ENCODE data around the gene DCTN2. TPM values are rescaled to one million over a fixed set of nuclear protein-coding genes. Genes with fewer than 3 reads are reported as not detected.

The DCTN2 gene
- total RNA-seq, 2 experiments from 2014 or later: 39.6 TPM

- Histone ChIP-seq H3K4me3 (ENCODE audit: low read length) (no peak overlapping the region), H3K27me3 (ENCODE audit: control insufficient read depth in 1 of 2, insufficient read depth in 2 of 2, low read length in 2 of 2) (peaks cover 0 to 10% of the 10 kb centered on the region in 2 experiments), H3K36me3 (ENCODE audit: insufficient read depth, low read length) (no peaks in the 10 kb centered on the region), H3K27ac (ENCODE audit: low read depth in 1 of 2, low read length in 2 of 2) (no peak overlapping the region), H3K9me3 (ENCODE audit: control insufficient read depth in 1 of 2, insufficient read depth in 1 of 2, low read length in 2 of 2) (no peaks in the 10 kb centered on the region), H3K4me1 (ENCODE audit: insufficient read depth, low read length) (peaks cover 18% of the 10 kb centered on the region)
- Mint-ChIP-seq H3K27ac (no peak overlapping the region), H3K27me3 (peaks cover 15% of the 10 kb centered on the region), H3K36me3 (ENCODE audit: low read depth) (no peaks in the 10 kb centered on the region), H3K9me3 (no peaks in the 10 kb centered on the region), H3K4me3 (no peak overlapping the region), H3K4me1 (ENCODE audit: low read depth) (peaks cover 8% of the 10 kb centered on the region)
- no peak for ATAC-seq (ENCODE audit: poor library complexity)
- no peak for DNase-seq
- no peak for TF ChIP-seq CTCF (IDR thresholded peaks at IDR 0.05)
- POLR2A ChIA-PET: no interaction called here
- CTCF ChIA-PET: no interaction called here
- intact Hi-C loops (cut with DNase I, micrococcal nuclease): no loop called here
Observed at GRCh38 chr12:57586128-57586527, 39.1 kb upstream of the DCTN2 start.

GRCh38 chr12:57585156-57585555 lies 38.2 kb upstream of the DCTN2 start:
- Mint-ChIP-seq H3K27ac (no peak overlapping the region), H3K27me3 (peaks cover 15% of the 10 kb centered on the region), H3K36me3 (ENCODE audit: low read depth) (no peaks in the 10 kb centered on the region), H3K9me3 (no peaks in the 10 kb centered on the region), H3K4me3 (no peak overlapping the region), H3K4me1 (ENCODE audit: low read depth) (peaks cover under 1% of the 10 kb centered on the region)
- no peak for TF ChIP-seq CTCF (IDR thresholded peaks at IDR 0.05)
- H3K9me3 ChIP-seq (ENCODE audit: control insufficient read depth in 1 of 2, insufficient read depth in 1 of 2, low read length in 2 of 2): no peaks in the 10 kb centered on the region
- H3K27me3 ChIP-seq (ENCODE audit: control insufficient read depth in 1 of 2, insufficient read depth in 2 of 2, low read length in 2 of 2): peaks cover 0 to 10% of the 10 kb centered on the region in 2 experiments
- H3K36me3 ChIP-seq (ENCODE audit: insufficient read depth, low read length): no peaks in the 10 kb centered on the region
- H3K27ac ChIP-seq (ENCODE audit: low read depth in 1 of 2, low read length in 2 of 2): no peak overlapping the region
- H3K4me3 ChIP-seq (ENCODE audit: low read length): no peak overlapping the region
- ATAC-seq (ENCODE audit: poor library complexity) (no peak), DNase-seq (no peak)
- intact Hi-C loops (cut with DNase I, micrococcal nuclease): no loop called here
- H3K4me1 ChIP-seq (ENCODE audit: insufficient read depth, low read length): peaks cover 10% of the 10 kb centered on the region
- ChIA-PET CTCF (no interaction called here), POLR2A (interaction anchor here (0.6 to 0.7 kb wide), 2 partner anchors 159 to 160 kb away, joined by 3 to 4 read pairs; partner anchors contain the start of gene TSPAN31)

GRCh38 chr12:57584690-57585089 lies 37.7 kb upstream of the DCTN2 start:
- no peak for TF ChIP-seq CTCF (IDR thresholded peaks at IDR 0.05)
- H3K36me3 Mint-ChIP-seq (ENCODE audit: low read depth): no peaks in the 10 kb centered on the region
- no peaks in the 10 kb centered on the region for H3K9me3 ChIP-seq (ENCODE audit: control insufficient read depth in 1 of 2, insufficient read depth in 1 of 2, low read length in 2 of 2)
- no peak overlapping the region for H3K4me3 ChIP-seq (ENCODE audit: low read length)
- POLR2A ChIA-PET: interaction anchor here (0.7 to 1.9 kb wide), 2 partner anchors 36 to 160 kb away, joined by 3 to 7 read pairs; partner anchors contain the start of gene TSPAN31
- H3K27me3 Mint-ChIP-seq: peaks cover 15% of the 10 kb centered on the region
- H3K27ac Mint-ChIP-seq: no peak overlapping the region
- intact Hi-C loops (cut with DNase I, micrococcal nuclease): loop anchor here in 1 of 2 experiments (5.0 kb wide), 1 partner anchor 323 kb away; no protein-coding TSS in a partner anchor
- no peaks in the 10 kb centered on the region for H3K9me3 Mint-ChIP-seq
- peak in 1 of 14 experiments; percentile 19 for DNase-seq
- peaks cover 8% of the 10 kb centered on the region for H3K4me1 ChIP-seq (ENCODE audit: insufficient read depth, low read length)
- H3K4me1 Mint-ChIP-seq (ENCODE audit: low read depth): no peaks in the 10 kb centered on the region
- ATAC-seq (ENCODE audit: poor library complexity): no peak
- H3K36me3 ChIP-seq (ENCODE audit: insufficient read depth, low read length): no peaks in the 10 kb centered on the region
- no peak overlapping the region for H3K27ac ChIP-seq (ENCODE audit: low read depth in 1 of 2, low read length in 2 of 2)
- no peak overlapping the region for H3K4me3 Mint-ChIP-seq
- peaks cover 0 to 10% of the 10 kb centered on the region in 2 experiments for H3K27me3 ChIP-seq (ENCODE audit: control insufficient read depth in 1 of 2, insufficient read depth in 2 of 2, low read length in 2 of 2)
- CTCF ChIA-PET: no interaction called here
